ENCODE data around the gene TMEM178A.
"Not testable (repeated sequence)": the region's sequence is repeated elsewhere in the genome, so short reads cannot be mapped to it uniquely, and the experiment has no call there.

The TMEM178A gene

GRCh38 chr2:39665811-39666490 lies at the start of gene TMEM178A:
TSS of gene TMEM178A (plus strand) at chr2:39665917. CDS start at chr2:39665975, 58 bp downstream.
- DNase-seq (ENCODE audit: low spot score), result no peak

DNA sequence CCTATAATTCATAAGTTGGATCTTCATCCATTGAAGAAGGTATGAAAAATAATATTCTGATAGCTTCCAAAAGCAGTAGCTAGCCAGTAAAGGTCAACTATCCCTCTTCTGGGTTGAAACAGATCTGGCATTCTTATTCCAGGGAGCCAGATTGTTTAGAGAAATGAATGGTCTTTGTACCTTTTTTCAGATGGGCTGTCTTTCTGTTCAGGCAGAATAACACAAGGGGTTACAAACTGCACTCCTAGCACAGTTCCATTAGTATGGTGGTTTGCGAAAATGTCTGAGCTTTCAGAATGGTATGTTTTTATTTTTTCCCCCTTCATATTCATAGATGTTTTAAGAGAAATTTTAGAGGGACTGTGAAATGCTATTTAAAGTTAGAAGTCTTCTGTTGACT lies 47.5 kb upstream of the TMEM178A start:
- no peak for DNase-seq (ENCODE audit: low spot score)

- no peak for DNase-seq (ENCODE audit: low spot score)
These were observed 47.0 kb upstream of the TMEM178A start for GRCh38 chr2:39618736-39619135.

GRCh38 chr2:39620067-39620466 lies 45.6 kb upstream of the TMEM178A start:
- DNase-seq (ENCODE audit: low spot score), result no peak

DNA sequence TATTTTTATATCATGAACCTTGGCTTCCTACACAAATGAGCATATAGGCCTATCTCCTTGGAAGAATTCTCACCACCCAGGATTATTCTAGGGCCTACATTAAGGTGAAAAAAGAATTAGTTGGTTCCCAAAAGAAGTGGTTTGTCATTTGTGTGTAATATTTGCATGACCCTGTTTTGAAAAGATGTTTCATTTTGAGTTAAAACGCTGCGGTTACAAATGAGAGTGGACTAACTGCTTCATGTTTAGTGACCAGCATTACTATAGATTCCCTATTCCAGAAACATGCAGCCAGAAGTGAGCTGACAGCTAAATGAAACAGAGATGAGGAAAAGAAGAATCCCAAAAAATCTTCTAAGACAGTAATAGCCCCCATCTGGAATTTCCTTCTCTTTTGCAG lies 44.1 kb upstream of the TMEM178A start:
- DNase-seq (ENCODE audit: low spot score), result no peak

- DNase-seq (ENCODE audit: low spot score), result no peak
These were observed 42.9 kb upstream of the TMEM178A start for GRCh38 chr2:39622860-39623259.

- no peak for DNase-seq (ENCODE audit: low spot score)
These were observed 41.8 kb upstream of the TMEM178A start for GRCh38 chr2:39623917-39624316.

DNA sequence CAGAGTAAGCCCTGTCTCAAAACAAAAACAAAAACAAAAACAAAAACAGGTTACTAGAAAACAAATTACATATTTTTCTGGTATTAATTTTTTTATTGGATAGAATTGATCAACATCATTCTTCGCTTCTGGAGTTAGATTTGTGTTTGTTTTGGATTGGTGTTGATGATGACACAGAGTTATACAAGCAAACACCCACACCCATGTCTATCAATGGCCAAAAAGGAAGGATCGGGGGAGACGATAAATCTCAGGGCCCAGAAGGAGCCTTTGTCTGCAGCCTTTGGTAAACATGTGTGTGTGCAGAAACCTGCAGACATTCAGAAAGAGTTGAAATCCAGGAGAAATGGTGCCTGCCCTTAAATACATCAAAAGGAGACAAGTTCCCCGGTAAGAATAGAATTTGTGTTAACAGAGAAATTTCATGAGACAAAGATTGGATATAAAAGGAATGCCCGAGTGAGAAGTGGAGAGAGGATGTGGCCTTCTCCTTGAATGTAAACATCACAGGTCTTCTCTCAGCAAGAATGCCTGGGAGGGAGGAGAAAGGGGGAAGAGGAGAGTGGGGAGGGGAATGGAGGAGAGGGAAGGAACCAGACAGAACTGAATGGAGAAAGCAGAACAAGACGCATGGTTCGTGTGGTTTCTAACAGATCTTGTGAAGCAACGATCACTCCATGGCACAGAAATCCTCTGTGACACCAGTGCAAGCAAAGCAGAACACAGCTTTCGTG lies 40.4 kb upstream of the TMEM178A start:
- DNase-seq (ENCODE audit: low spot score), result no peak

GRCh38 chr2:39625927-39626270 lies 39.8 kb upstream of the TMEM178A start:
- DNase-seq (ENCODE audit: low spot score), result no peak

- DNase-seq (ENCODE audit: low spot score), result not testable (repeated sequence)
These were observed 37.4 kb upstream of the TMEM178A start for GRCh38 chr2:39628346-39628745.

DNA sequence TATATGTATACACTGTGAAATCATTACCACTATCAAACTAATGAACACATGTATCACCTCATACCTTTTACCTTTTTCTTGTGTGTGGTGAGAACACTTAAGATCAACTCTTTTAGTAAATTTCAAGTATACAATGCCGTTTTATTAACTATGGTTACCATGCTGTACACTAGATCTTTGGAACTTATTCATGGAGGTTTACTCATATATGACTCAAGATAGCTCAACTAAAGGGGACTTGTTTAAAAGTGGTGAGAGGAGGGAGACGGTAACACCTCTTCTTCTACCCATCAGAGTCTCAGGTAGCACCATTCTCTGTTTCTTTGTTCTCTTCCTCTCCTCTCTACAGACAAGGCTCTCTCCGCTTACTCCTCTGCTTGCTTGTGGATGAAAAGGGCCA lies 36.1 kb upstream of the TMEM178A start:
- no peak for DNase-seq (ENCODE audit: low spot score)

DNA sequence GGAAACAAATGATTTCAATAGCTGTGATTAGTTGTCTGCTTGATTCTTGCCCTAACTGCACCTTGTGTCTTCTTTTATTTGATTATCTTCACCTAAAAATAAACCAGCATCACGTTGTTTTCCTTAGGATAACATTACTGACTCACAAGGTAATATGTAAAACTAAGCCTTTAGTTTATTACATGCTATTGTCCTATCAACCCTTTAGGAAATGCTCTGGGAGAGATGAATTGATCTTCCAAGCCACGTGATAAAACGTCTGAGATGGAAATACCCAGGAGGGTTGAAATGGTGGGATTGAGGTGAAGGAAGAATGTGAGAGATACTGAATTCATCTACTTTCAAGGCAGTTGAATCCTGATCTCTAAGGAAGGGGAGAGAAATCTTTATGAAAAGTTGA lies 34.5 kb upstream of the TMEM178A start:
- DNase-seq (ENCODE audit: low spot score), result no peak

GRCh38 chr2:39631718-39632117 lies 34.0 kb upstream of the TMEM178A start:
- DNase-seq (ENCODE audit: low spot score), result no peak

- no peak for DNase-seq (ENCODE audit: low spot score)
These were observed 32.8 kb upstream of the TMEM178A start for GRCh38 chr2:39632876-39633275.

- DNase-seq (ENCODE audit: low spot score), result no peak
These were observed 29.4 kb upstream of the TMEM178A start for GRCh38 chr2:39636306-39636705.

DNA sequence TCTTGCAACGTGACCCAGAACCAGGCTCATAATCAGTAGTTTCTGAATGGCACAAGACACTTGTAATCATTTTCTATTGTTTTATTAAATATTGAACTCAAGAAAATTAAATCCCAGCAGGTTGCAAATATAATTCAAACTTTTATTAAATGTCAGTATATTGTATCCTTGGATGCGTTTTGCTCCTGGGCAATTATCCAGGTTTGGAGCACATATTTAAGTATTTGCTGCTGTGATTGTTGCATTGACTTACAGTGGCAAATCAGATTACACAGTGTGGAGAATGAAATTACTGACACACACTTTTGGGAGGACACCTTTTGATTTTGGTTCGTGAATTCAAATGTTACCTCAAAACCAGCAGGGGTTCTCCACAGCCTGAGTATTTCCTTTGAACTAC lies 27.1 kb upstream of the TMEM178A start:
- no peak for DNase-seq (ENCODE audit: low spot score)

GRCh38 chr2:39640107-39640506 lies 25.6 kb upstream of the TMEM178A start:
- DNase-seq (ENCODE audit: low spot score), result no peak

DNA sequence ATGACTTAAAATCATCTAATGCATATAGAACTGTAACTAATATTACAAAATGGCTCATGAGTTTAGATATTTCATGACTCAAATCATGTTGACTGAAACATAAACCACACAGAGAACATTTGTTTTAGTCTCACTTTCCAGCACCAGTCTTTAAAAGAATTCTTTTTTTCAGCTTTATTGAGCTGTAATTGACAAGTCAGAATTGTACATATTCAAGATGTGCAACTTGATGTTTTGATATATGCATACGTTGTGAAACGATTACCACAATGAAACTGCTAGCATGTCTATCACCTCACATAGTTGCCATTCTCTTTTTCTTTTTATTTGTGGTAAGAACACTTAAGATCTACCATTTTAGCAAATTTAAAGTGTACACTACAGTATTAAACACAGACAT lies 25.0 kb upstream of the TMEM178A start:
- DNase-seq (ENCODE audit: low spot score), result peak; percentile 8

GRCh38 chr2:39641635-39642034 lies 24.1 kb upstream of the TMEM178A start:
- DNase-seq (ENCODE audit: low spot score), result no peak

GRCh38 chr2:39642051-39642718 lies 23.5 kb upstream of the TMEM178A start:
- DNase-seq (ENCODE audit: low spot score), result no peak

DNA sequence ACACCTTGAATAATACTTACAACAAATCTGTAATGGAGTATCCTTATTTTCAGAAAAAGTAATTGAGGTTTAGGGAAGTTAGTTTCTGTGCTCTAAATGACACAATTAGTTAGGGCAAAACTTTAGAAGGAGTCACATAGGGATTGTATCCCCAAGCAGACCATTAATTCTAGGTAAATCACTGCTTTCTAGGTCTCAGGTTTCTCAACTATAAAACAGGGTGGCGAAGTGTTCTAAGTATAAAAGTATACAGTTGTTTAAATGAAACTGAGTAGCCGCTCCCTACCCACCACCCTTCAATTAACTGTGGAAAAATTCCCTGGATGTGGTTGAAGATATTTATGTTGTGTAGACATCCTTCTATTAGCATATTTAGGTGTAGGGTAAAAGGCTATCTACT lies 19.9 kb upstream of the TMEM178A start:
- DNase-seq (ENCODE audit: low spot score), result no peak

GRCh38 chr2:39646267-39646666 lies 19.4 kb upstream of the TMEM178A start:
- DNase-seq (ENCODE audit: low spot score), result no peak

- no peak for DNase-seq (ENCODE audit: low spot score)
These were observed 18.5 kb upstream of the TMEM178A start for GRCh38 chr2:39647104-39647765.

Measured in activated CD4-positive, alpha-beta T cell treated with anti-CD3 and anti-CD28 coated beads, Interleukin-2, Interleukin-4, amounts not matched to agents 100 ng/mL and 50 ng/mL, durations not matched to agents 16 hours and 8 hours (primary cell).